ENCODE results near the gene RPP40. TPM values are rescaled to one million over a fixed set of nuclear protein-coding genes. Genes with fewer than 3 reads are reported as not detected.

Gene RPP40
- polyA plus RNA-seq, 1 donor (not counting 4 experiments of a cell fraction or from before 2014, with no cell fraction given): 12.4 TPM

DNA sequence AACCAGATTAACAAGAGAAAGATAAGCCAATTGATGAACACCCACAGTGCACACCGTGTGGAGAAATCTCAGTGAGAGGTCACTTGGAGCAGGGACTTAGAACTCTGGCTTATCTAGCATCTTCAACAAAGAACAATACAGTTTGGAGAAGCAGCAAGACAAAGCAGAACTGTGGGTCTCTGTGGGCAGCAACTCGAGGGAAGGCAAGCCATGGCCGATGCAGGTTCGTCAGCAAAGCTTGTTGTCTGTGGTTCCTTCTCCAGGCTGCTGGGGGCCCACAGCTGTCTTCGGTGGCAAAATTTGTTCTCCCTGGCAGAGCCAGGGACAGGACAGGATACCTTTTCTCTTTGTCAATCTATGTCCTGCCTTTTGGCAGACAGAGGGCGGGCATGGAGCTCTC, 22.1 kb downstream of the RPP40 start:
- DNase-seq (ENCODE audit: low read depth, low spot score) (no peak), FAIRE-seq (no peak)
- no peaks in the 10 kb centered on the region for H3K9me1 ChIP-seq (ENCODE audit: control insufficient read depth, extremely low read depth, insufficient read depth, low read length)
- H3K4me2 ChIP-seq (ENCODE audit: control insufficient read depth, extremely low read depth, insufficient read depth, low read depth, low read length): no peak overlapping the region
- H3K9me3 ChIP-seq (ENCODE audit: control insufficient read depth, low read depth, low read length): no peaks in the 10 kb centered on the region
- H3K27ac ChIP-seq (ENCODE audit: control insufficient read depth, insufficient read depth, low read length): no peak overlapping the region
- no peak overlapping the region for H2AFZ ChIP-seq (ENCODE audit: control insufficient read depth, low read length)
- dilution Hi-C loops (cut with MboI; ENCODE audit: extremely low pct_ligation_motif_present, low sequenced_read_pairs): no loop called here
- H3K79me2 ChIP-seq (ENCODE audit: control insufficient read depth, insufficient read depth, low read length): no peaks in the 10 kb centered on the region
- H3K27me3 ChIP-seq (ENCODE audit: control insufficient read depth, extremely low read depth, insufficient read depth, low read length): no peaks in the 10 kb centered on the region
- H4K20me1 ChIP-seq (ENCODE audit: control insufficient read depth, extremely low read depth, insufficient read depth, low read length): no peaks in the 10 kb centered on the region
- no peak overlapping the region for H3K9ac ChIP-seq (ENCODE audit: control insufficient read depth, extremely low read depth, insufficient read depth, low read length)
- no peaks in the 10 kb centered on the region for H3K4me1 ChIP-seq (ENCODE audit: control insufficient read depth, extremely low read depth, insufficient read depth, low read length)
- TF ChIP-seq EZH2 (IDR thresholded peaks at IDR 0.05; ENCODE audit: low read length): no peak
- TF ChIP-seq, protein P1, sequence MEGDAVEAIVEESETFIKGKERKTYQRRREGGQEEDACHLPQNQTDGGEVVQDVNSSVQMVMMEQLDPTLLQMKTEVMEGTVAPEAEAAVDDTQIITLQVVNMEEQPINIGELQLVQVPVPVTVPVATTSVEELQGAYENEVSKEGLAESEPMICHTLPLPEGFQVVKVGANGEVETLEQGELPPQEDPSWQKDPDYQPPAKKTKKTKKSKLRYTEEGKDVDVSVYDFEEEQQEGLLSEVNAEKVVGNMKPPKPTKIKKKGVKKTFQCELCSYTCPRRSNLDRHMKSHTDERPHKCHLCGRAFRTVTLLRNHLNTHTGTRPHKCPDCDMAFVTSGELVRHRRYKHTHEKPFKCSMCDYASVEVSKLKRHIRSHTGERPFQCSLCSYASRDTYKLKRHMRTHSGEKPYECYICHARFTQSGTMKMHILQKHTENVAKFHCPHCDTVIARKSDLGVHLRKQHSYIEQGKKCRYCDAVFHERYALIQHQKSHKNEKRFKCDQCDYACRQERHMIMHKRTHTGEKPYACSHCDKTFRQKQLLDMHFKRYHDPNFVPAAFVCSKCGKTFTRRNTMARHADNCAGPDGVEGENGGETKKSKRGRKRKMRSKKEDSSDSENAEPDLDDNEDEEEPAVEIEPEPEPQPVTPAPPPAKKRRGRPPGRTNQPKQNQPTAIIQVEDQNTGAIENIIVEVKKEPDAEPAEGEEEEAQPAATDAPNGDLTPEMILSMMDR (optimal IDR thresholded peaks at IDR 0.05 in 1 of 3, IDR thresholded peaks at IDR 0.05 in 1 of 3, conservative IDR thresholded peaks at IDR 0.05 in 1 of 3; ENCODE audit: extremely low read depth in 1 of 3, insufficient read depth in 2 of 3, low read length in 3 of 3): no peak
- H3K4me3 ChIP-seq (ENCODE audit: control insufficient read depth in 2 of 3, extremely low read depth in 1 of 3, insufficient read depth in 2 of 3, low read depth in 1 of 3, low read length in 3 of 3): no peak overlapping the region
- no peaks in the 10 kb centered on the region for H3K36me3 ChIP-seq (ENCODE audit: control insufficient read depth in 2 of 2, extremely low read depth in 1 of 2, insufficient read depth in 2 of 2, low read length in 2 of 2)

DNA sequence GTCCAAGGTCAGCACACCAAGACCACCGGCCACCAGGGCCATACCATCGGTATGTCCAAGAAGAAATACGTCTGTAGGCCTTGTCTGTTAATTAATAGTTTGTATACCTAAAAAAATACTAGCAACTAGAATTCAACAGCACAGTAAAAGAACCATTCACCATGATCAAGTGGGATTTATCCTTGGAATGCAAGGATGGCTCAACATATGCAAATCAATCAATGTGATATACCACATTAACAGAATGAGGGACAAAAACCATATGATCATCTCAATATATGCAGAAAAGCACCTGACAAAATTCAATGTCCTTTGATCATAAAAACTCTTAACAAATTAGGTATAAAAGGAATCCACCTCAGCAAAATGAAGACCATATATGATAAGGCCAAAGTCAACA, 24.4 kb downstream of the RPP40 start:
- no peak overlapping the region for H3K27ac ChIP-seq (ENCODE audit: control insufficient read depth, insufficient read depth, low read length)
- no peaks in the 10 kb centered on the region for H3K9me1 ChIP-seq (ENCODE audit: control insufficient read depth, extremely low read depth, insufficient read depth, low read length)
- dilution Hi-C loops (cut with MboI; ENCODE audit: extremely low pct_ligation_motif_present, low sequenced_read_pairs): no loop called here
- no peaks in the 10 kb centered on the region for H3K9me3 ChIP-seq (ENCODE audit: control insufficient read depth, low read depth, low read length)
- H3K4me2 ChIP-seq (ENCODE audit: control insufficient read depth, extremely low read depth, insufficient read depth, low read depth, low read length): no peak overlapping the region
- TF ChIP-seq EZH2 (IDR thresholded peaks at IDR 0.05; ENCODE audit: low read length): no peak
- TF ChIP-seq, protein P1 (optimal IDR thresholded peaks at IDR 0.05 in 1 of 3, IDR thresholded peaks at IDR 0.05 in 1 of 3, conservative IDR thresholded peaks at IDR 0.05 in 1 of 3; ENCODE audit: extremely low read depth in 1 of 3, insufficient read depth in 2 of 3, low read length in 3 of 3): no peak
- no peaks in the 10 kb centered on the region for H4K20me1 ChIP-seq (ENCODE audit: control insufficient read depth, extremely low read depth, insufficient read depth, low read length)
- DNase-seq (ENCODE audit: low read depth, low spot score) (no peak), FAIRE-seq (no peak)
- no peak overlapping the region for H2AFZ ChIP-seq (ENCODE audit: control insufficient read depth, low read length)
- H3K4me1 ChIP-seq (ENCODE audit: control insufficient read depth, extremely low read depth, insufficient read depth, low read length): no peaks in the 10 kb centered on the region
- H3K9ac ChIP-seq (ENCODE audit: control insufficient read depth, extremely low read depth, insufficient read depth, low read length): no peak overlapping the region
- no peak overlapping the region for H3K4me3 ChIP-seq (ENCODE audit: control insufficient read depth in 2 of 3, extremely low read depth in 1 of 3, insufficient read depth in 2 of 3, low read depth in 1 of 3, low read length in 3 of 3)
- H3K36me3 ChIP-seq (ENCODE audit: control insufficient read depth in 2 of 2, extremely low read depth in 1 of 2, insufficient read depth in 2 of 2, low read length in 2 of 2): no peaks in the 10 kb centered on the region
- H3K79me2 ChIP-seq (ENCODE audit: control insufficient read depth, insufficient read depth, low read length): no peaks in the 10 kb centered on the region
- H3K27me3 ChIP-seq (ENCODE audit: control insufficient read depth, extremely low read depth, insufficient read depth, low read length): no peaks in the 10 kb centered on the region
